MCF 10A (cell line): ENCODE measurements around the gene ZNF765. TPM values are rescaled to one million over a fixed set of nuclear protein-coding genes. Genes with fewer than 3 reads are reported as not detected.
"Not testable (repeated sequence)": the region's sequence is repeated elsewhere in the genome, so short reads cannot be mapped to it uniquely, and the experiment has no call there.

Source experiments
- BruUV-seq: library from RNA; stranded (reverse); fragments of 400-500 nt; replicated peaks from 2 replicates; lab custom pipeline; 2021; lab: Mats Ljungman, UMichigan
- CTCF ChIA-PET: fragments of 300-600 bp; sonication (Branson Sonifier 250); formaldehyde crosslinking; extraction: SDS; loops from one replicate; lab custom pipeline; 2021; ENCODE audit warnings: antibody characterized with exemption, inconsistent platforms; lab: Yijun Ruan, JAX
- POLR2A ChIA-PET: fragments of 300-600, 350-650 bp; sonication (Branson Sonifier 250); formaldehyde crosslinking; extraction: SDS; loops from one replicate; lab custom pipeline; 2020; ENCODE audit warnings: antibody characterized with exemption, inconsistent platforms; lab: Yijun Ruan, JAX
- DNase-seq: peaks from one replicate; pipeline ENCODE4 v3.0.0-alpha.2; 2018; ENCODE audit not compliant: unreplicated experiment
- H3K27ac Mint-ChIP-seq: one replicate; pipeline ENCODE4 v1.8.0; 2022; ENCODE audit warnings: mild to moderate bottlenecking, low read depth, mixed read lengths; ENCODE audit not compliant: unreplicated experiment
- H3K27me3 Mint-ChIP-seq: one replicate; pipeline ENCODE4 v1.8.0; 2022; ENCODE audit warnings: mixed read lengths; ENCODE audit not compliant: insufficient read depth, unreplicated experiment
- H3K36me3 Mint-ChIP-seq: one replicate; pipeline ENCODE4 v1.8.0; 2022; ENCODE audit warnings: mild to moderate bottlenecking, moderate library complexity, mixed read lengths; ENCODE audit not compliant: insufficient read depth, unreplicated experiment
- H3K4me1 Mint-ChIP-seq: one replicate; pipeline ENCODE4 v1.8.0; 2022; ENCODE audit warnings: mixed read lengths; ENCODE audit not compliant: insufficient read depth, unreplicated experiment
- H3K4me3 Mint-ChIP-seq: one replicate; pipeline ENCODE4 v1.8.0; 2022; ENCODE audit warnings: mild to moderate bottlenecking, moderate library complexity, mixed read lengths; ENCODE audit not compliant: unreplicated experiment
- H3K9me3 Mint-ChIP-seq: one replicate; pipeline ENCODE4 v1.8.0; 2022; ENCODE audit warnings: mixed read lengths; ENCODE audit not compliant: unreplicated experiment
- CTCF ChIP-seq: fragments of 200-600 bp; IDR thresholded peaks from one replicate; pipeline ENCODE4 v1.8.0; 2022; ENCODE audit warnings: antibody characterized with exemption, mild to moderate bottlenecking; ENCODE audit not compliant: unreplicated experiment
- intact Hi-C: fragments of 100-400 bp; cut with micrococcal nuclease; formaldehyde crosslinking; loops from 2 replicates; pipeline ENCODE4 v1.14.1; 2022
- total RNA-seq: library from RNA; stranded (reverse); gene quantifications from 2 replicates; pipeline ENCODE4 v1.2.3, GENCODE V29; 2022

The ZNF765 gene
- total RNA-seq, 1 experiment from 2014 or later = 5.0 TPM

GRCh38 chr19:53466726-53467484, 72.0 kb downstream of the ZNF765 start:
- no peak for DNase-seq
- Mint-ChIP-seq H3K4me3 (peak overlapping the region; percentile 71), H3K27ac (no peak overlapping the region), H3K4me1 (no peaks in the 10 kb centered on the region), H3K27me3 (no peaks in the 10 kb centered on the region), H3K9me3 (peaks cover 20% of the 10 kb centered on the region), H3K36me3 (no peaks in the 10 kb centered on the region)
- no peak for TF ChIP-seq CTCF
- POLR2A ChIA-PET = no interaction called here
- CTCF ChIA-PET = no interaction called here
- no TSS peak for BruUV-seq
- intact Hi-C loops = no loop called here

GRCh38 chr19:53467485-53468262, 72.7 kb downstream of the ZNF765 start, which contains the start of gene ZNF813:
Gene ZNF813 (plus strand): TSS chr19:53467733. CDS start chr19:53483823, 16,090 bp downstream.
- ChIA-PET CTCF (no interaction called here), POLR2A (no interaction called here)
- Mint-ChIP-seq H3K9me3 (peaks cover 20% of the 10 kb centered on the region), H3K4me3 (peak within 1 kb of the TSS; percentile 71), H3K27me3 (no peaks in the 10 kb centered on the region), H3K27ac (no peak within 1 kb of the TSS), H3K36me3 (no peaks in the 10 kb centered on the region), H3K4me1 (no peaks in the 10 kb centered on the region)
- TF ChIP-seq CTCF = no peak
- BruUV-seq = no TSS peak
- intact Hi-C loops = no loop called here
- peak; percentile 64 for DNase-seq

GRCh38 chr19:53468628-53469027, 73.7 kb downstream of the ZNF765 start:
- H3K36me3 Mint-ChIP-seq, H3K4me1 Mint-ChIP-seq, intact Hi-C loops, DNase-seq, H3K27ac Mint-ChIP-seq, H3K27me3 Mint-ChIP-seq, CTCF ChIA-PET, POLR2A ChIA-PET, H3K4me3 Mint-ChIP-seq: not testable (repeated sequence)
- TSS peak; percentile 44 for BruUV-seq
- H3K9me3 Mint-ChIP-seq = peaks cover 16% of the 10 kb centered on the region

DNA sequence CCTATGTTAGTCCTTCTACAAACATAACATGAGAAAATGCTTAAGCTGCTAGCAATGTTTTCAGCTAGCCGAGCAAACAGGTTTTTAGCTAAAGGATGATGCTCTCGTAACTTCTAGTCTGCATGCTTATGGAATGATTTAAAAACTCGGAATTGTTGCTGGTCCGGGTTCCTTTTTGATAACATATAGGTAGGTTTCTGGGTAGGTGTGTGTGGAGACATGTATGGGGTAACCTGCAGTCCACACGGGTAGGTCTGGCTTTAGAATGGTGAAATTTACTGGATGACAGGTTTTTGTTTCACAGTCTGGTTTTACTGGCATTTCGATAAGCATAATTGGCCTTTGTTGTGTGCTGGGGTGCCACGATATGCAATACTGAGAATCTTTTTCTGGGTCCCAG, 77.0 kb downstream of the ZNF765 start:
- intact Hi-C loops = no loop called here
- no peak for DNase-seq
- H3K27me3 Mint-ChIP-seq = no peaks in the 10 kb centered on the region
- no TSS peak for BruUV-seq
- H3K9me3 Mint-ChIP-seq = peaks cover 12% of the 10 kb centered on the region
- no peak overlapping the region for H3K4me3 Mint-ChIP-seq
- no peaks in the 10 kb centered on the region for H3K4me1 Mint-ChIP-seq
- H3K36me3 Mint-ChIP-seq = no peaks in the 10 kb centered on the region
- TF ChIP-seq CTCF = no peak
- CTCF ChIA-PET = interaction anchor here (0.7 kb wide), 1 partner anchor 155 kb away, joined by 3 read pairs; no protein-coding TSS in a partner anchor
- H3K27ac Mint-ChIP-seq = no peak overlapping the region
- POLR2A ChIA-PET = no interaction called here

GRCh38 chr19:53474832-53475231, 79.9 kb downstream of the ZNF765 start:
- DNase-seq, H3K27ac Mint-ChIP-seq, intact Hi-C loops, H3K27me3 Mint-ChIP-seq, H3K36me3 Mint-ChIP-seq, BruUV-seq, H3K4me3 Mint-ChIP-seq, H3K4me1 Mint-ChIP-seq: not testable (repeated sequence)
- ChIA-PET CTCF (interaction anchor here (1.0 kb wide), 1 partner anchor 9 kb away, joined by 5 read pairs; no protein-coding TSS in a partner anchor), POLR2A (interaction anchor here (0.6 kb wide), 1 partner anchor 78 kb away, joined by 4 read pairs; no protein-coding TSS in a partner anchor)
- H3K9me3 Mint-ChIP-seq = peaks cover 11% of the 10 kb centered on the region

DNA sequence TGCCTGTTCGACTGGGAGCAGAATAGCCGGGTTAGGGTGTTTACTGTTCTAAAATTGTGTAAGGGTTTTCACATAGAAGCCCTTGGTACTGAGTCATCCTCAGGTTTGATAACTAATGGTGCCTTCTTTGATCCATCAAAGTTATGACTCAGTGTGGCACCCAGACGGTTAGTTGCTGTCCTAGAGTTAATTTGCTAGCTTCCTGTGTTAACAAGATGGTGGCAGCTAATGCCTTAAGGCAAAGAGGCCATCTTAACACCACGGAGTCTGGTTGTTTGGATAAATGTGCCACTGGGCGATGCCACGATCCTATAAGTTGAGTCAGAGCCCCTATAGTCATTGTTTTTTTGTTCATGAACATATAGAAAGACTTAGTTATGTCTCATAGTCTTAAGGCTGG, 80.5 kb downstream of the ZNF765 start:
- CTCF ChIA-PET = interaction anchor here (1.0 kb wide), 1 partner anchor 41 kb away, joined by 3 read pairs; no protein-coding TSS in a partner anchor
- H3K27ac Mint-ChIP-seq, H3K4me1 Mint-ChIP-seq, intact Hi-C loops, BruUV-seq, H3K36me3 Mint-ChIP-seq, H3K4me3 Mint-ChIP-seq, H3K27me3 Mint-ChIP-seq: not testable (repeated sequence)
- POLR2A ChIA-PET = interaction anchor here (0.5 to 0.6 kb wide), 2 partner anchors 38 to 79 kb away, joined by 3 to 4 read pairs; no protein-coding TSS in a partner anchor
- peak; percentile 1 for DNase-seq
- peaks cover 12% of the 10 kb centered on the region for H3K9me3 Mint-ChIP-seq
